NCI-H187 treated with DMSO at 0.1 percent for 48 hours (cell line): ENCODE results near the gene MEN1.

ENCODE experiments used
- DNase-seq: peaks from one replicate; lab custom pipeline; 2025; lab: John Stamatoyannopoulos, UW

The MEN1 gene

GRCh38 chr11:64810271-64810890 is at the start of gene MEN1:
MEN1 (minus strand) TSS chr11:64810551; CDS start chr11:64810109, 442 bp downstream.
- DNase-seq, result peak; percentile 76

GRCh38 chr11:64859542-64860414 is 49.4 kb upstream of the MEN1 start:
- DNase-seq, result no peak

GRCh38 chr11:64858467-64859263 is 48.3 kb upstream of the MEN1 start:
- no peak for DNase-seq

- DNase-seq, result no peak
Measured at GRCh38 chr11:64857485-64857884, 47.1 kb upstream of the MEN1 start.

GRCh38 chr11:64856382-64857227 is 46.3 kb upstream of the MEN1 start:
- DNase-seq, result no peak

GRCh38 chr11:64855596-64856304 is 45.4 kb upstream of the MEN1 start:
- DNase-seq, result no peak

GRCh38 chr11:64854534-64855502 is 44.5 kb upstream of the MEN1 start:
- no peak for DNase-seq

- DNase-seq, result no peak
Measured at GRCh38 chr11:64854157-64854533, 43.8 kb upstream of the MEN1 start.

GRCh38 chr11:64853709-64854108 is 43.4 kb upstream of the MEN1 start:
- no peak for DNase-seq

- no peak for DNase-seq
Measured at GRCh38 chr11:64852804-64853509, 42.6 kb upstream of the MEN1 start.

GRCh38 chr11:64851831-64852351 is 41.5 kb upstream of the MEN1 start:
- no peak for DNase-seq

- no peak for DNase-seq
Measured at GRCh38 chr11:64850979-64851567, 40.7 kb upstream of the MEN1 start.

GRCh38 chr11:64849598-64850356 is 39.4 kb upstream of the MEN1 start:
- no peak for DNase-seq

- DNase-seq, result no peak
Measured at GRCh38 chr11:64848826-64849597, 38.7 kb upstream of the MEN1 start.

GRCh38 chr11:64848214-64848825 is 38.0 kb upstream of the MEN1 start:
- no peak for DNase-seq

- peak; percentile 61 for DNase-seq
Measured at GRCh38 chr11:64846998-64847666, 36.8 kb upstream of the MEN1 start.
